ENCODE measurements around the gene TBXAS1. TPM values are rescaled to one million over a fixed set of nuclear protein-coding genes. Genes with fewer than 3 reads are reported as not detected.

Gene TBXAS1
- total and polyA plus RNA-seq, 4 donors = 19.6 to 126 (median 55.2) TPM

DNA sequence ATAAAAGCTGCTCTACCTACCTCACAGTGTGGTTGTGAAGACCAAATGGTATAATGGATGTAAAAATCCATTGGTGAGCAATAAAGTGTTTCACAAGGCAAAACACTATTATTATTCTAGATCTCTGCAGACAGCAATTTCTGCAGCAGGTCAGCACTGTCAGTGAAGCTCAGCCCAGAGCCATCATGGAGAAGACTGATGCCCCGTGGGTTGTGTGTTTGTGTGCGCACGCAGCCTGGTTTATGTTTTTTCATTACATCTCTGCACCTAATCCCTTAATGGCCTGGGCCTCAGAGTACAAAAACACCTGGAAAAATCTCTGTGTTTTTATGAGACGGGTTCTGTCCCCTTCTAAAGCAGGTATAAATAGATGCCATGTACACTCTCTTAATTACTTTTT, 169.5 kb downstream of the TBXAS1 start:
- DNase-seq = no peak
- H3K9me3 ChIP-seq (ENCODE audit: control insufficient read depth in 4 of 4, insufficient read depth in 3 of 4, low read length in 3 of 4) = no peaks in the 10 kb centered on the region
- TF ChIP-seq, protein P1, sequence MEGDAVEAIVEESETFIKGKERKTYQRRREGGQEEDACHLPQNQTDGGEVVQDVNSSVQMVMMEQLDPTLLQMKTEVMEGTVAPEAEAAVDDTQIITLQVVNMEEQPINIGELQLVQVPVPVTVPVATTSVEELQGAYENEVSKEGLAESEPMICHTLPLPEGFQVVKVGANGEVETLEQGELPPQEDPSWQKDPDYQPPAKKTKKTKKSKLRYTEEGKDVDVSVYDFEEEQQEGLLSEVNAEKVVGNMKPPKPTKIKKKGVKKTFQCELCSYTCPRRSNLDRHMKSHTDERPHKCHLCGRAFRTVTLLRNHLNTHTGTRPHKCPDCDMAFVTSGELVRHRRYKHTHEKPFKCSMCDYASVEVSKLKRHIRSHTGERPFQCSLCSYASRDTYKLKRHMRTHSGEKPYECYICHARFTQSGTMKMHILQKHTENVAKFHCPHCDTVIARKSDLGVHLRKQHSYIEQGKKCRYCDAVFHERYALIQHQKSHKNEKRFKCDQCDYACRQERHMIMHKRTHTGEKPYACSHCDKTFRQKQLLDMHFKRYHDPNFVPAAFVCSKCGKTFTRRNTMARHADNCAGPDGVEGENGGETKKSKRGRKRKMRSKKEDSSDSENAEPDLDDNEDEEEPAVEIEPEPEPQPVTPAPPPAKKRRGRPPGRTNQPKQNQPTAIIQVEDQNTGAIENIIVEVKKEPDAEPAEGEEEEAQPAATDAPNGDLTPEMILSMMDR (IDR thresholded peaks at IDR 0.05; ENCODE audit: control extremely low read depth, extremely low read depth) = no peak
- no peaks in the 10 kb centered on the region for H3K36me3 ChIP-seq (ENCODE audit: control insufficient read depth in 4 of 4, insufficient read depth in 4 of 4, low read length in 4 of 4)
- WGBS, 2 donors = 96 to 98% methylated on average over 4 of the region's 4 CpGs
- ATAC-seq (ENCODE audit: insufficient read depth, low FRiP score) = no peak
- H3K27me3 ChIP-seq (ENCODE audit: control insufficient read depth in 3 of 3, insufficient read depth in 3 of 3, low read length in 2 of 3) = no peaks in the 10 kb centered on the region
- no peak overlapping the region for H3K27ac ChIP-seq (ENCODE audit: low read depth in 1 of 2, low read length in 1 of 2)
- H3K4me3 ChIP-seq = no peak overlapping the region
- peaks cover 0 to 23% (median 8%) of the 10 kb centered on the region in 5 donors for H3K4me1 ChIP-seq (ENCODE audit: control insufficient read depth in 5 of 5, insufficient read depth in 5 of 5, low read length in 5 of 5)
- H3K9ac ChIP-seq (ENCODE audit: insufficient read depth in 1 of 2, low read length in 2 of 2) = no peak overlapping the region

DNA sequence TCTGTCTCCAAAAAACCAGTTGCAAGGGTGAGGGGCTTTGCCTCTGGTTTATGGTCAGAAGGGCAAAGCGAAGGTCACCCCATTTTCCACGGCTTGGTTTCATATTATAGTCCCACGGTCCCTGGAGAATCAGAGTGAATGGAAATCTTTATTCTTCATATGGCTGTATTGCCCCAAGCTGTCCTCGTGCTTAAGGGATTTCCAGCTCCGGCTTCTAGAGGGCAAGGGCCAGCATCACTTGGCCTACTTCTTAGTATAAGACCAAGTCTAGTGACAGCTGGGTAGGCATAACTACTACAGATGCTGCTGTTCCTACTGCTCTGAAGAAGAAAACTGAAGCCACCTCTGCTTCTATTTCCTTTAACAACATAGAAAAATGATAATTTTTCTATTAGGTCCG, 170.5 kb downstream of the TBXAS1 start:
- Histone ChIP-seq H3K36me3 (ENCODE audit: control insufficient read depth in 4 of 4, insufficient read depth in 4 of 4, low read length in 4 of 4) (no peaks in the 10 kb centered on the region), H3K4me1 (ENCODE audit: control insufficient read depth in 5 of 5, insufficient read depth in 5 of 5, low read length in 5 of 5) (peaks cover 0 to 19% (median 4%) of the 10 kb centered on the region in 5 donors), H3K4me3 (no peak overlapping the region), H3K9ac (ENCODE audit: insufficient read depth in 1 of 2, low read length in 2 of 2) (no peak overlapping the region), H3K9me3 (ENCODE audit: control insufficient read depth in 4 of 4, insufficient read depth in 3 of 4, low read length in 3 of 4) (no peaks in the 10 kb centered on the region), H3K27ac (ENCODE audit: low read depth in 1 of 2, low read length in 1 of 2) (no peak overlapping the region), H3K27me3 (ENCODE audit: control insufficient read depth in 3 of 3, insufficient read depth in 3 of 3, low read length in 2 of 3) (no peaks in the 10 kb centered on the region)
- DNase-seq (no peak), ATAC-seq (ENCODE audit: insufficient read depth, low FRiP score) (no peak)
- TF ChIP-seq, protein P1 (IDR thresholded peaks at IDR 0.05; ENCODE audit: control extremely low read depth, extremely low read depth) = no peak
- WGBS, 2 donors = 95 to 98% methylated on average over 6 of the region's 6 CpGs

DNA sequence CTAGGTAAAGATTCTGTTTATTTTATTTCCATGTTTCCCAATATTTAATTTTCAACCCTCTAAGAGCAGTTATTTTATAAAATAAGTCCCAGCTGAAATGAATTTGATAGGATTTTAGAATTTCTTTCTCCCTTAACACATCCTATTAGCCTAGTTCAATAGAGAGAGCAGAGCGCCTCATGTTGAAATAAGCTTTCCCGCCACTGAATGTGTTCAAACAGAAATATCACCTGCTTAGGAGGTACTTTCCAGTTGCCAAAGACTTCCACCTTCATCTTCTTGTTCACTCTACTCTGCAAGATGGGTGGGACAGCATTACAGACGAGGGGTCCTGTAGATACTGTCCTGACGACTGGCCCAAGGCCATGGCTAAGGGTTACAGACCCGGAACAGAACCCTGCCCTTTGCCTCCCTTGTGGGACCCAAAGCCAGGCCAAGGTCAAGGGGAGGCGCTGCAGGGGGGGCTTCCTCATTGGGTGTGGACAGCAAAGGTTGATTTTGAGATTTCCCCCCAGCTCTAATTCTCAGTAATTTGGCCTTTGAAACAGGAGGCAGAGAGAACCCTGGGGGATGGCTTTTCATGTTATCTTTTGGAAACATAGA, 171.7 kb downstream of the TBXAS1 start:
- no peak for DNase-seq
- 89 to 92% methylated on average over 6 of the region's 6 CpGs for WGBS, 2 donors
- Histone ChIP-seq H3K4me1 (ENCODE audit: control insufficient read depth in 5 of 5, insufficient read depth in 5 of 5, low read length in 5 of 5) (peaks cover 0 to 7% (median 0%) of the 10 kb centered on the region in 5 donors), H3K27ac (ENCODE audit: low read depth in 1 of 2, low read length in 1 of 2) (no peak overlapping the region), H3K27me3 (ENCODE audit: control insufficient read depth in 3 of 3, insufficient read depth in 3 of 3, low read length in 2 of 3) (no peaks in the 10 kb centered on the region), H3K4me3 (no peak overlapping the region), H3K9ac (ENCODE audit: insufficient read depth in 1 of 2, low read length in 2 of 2) (no peak overlapping the region), H3K36me3 (ENCODE audit: control insufficient read depth in 4 of 4, insufficient read depth in 4 of 4, low read length in 4 of 4) (no peaks in the 10 kb centered on the region), H3K9me3 (ENCODE audit: control insufficient read depth in 4 of 4, insufficient read depth in 3 of 4, low read length in 3 of 4) (no peaks in the 10 kb centered on the region)
- TF ChIP-seq, protein P1 (IDR thresholded peaks at IDR 0.05; ENCODE audit: control extremely low read depth, extremely low read depth) = no peak
- ATAC-seq (ENCODE audit: insufficient read depth, low FRiP score) = no peak

DNA sequence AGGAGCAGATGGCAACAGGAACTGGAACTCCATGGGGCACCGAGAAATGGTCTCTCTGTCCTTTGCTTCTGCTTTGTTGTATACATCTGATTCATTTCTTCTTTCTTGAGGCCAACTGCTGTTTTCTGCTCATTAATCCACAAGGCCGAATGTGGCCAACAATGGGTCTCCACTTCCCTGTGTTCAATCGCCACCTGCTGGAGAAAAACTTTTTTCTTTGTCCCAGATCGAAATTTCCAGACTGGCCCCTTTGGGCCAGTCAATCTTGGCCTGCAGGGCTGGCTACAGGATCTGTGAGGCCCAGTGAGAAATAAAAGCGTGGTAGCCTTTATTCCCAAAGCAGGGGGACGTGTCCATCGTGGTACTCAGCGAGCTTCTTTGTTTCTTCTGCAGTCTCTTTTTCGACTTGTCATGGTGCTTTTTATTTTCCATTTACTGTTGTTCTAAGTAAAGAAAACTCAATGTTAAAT, 174.9 kb downstream of the TBXAS1 start:
- no peaks in the 10 kb centered on the region for H3K9me3 ChIP-seq (ENCODE audit: control insufficient read depth in 4 of 4, insufficient read depth in 3 of 4, low read length in 3 of 4)
- no peak overlapping the region for H3K27ac ChIP-seq (ENCODE audit: low read depth in 1 of 2, low read length in 1 of 2)
- DNase-seq (peak; percentile 41 to 76 (median 71)), ATAC-seq (ENCODE audit: insufficient read depth, low FRiP score) (no peak)
- no peaks in the 10 kb centered on the region for H3K27me3 ChIP-seq (ENCODE audit: control insufficient read depth in 3 of 3, insufficient read depth in 3 of 3, low read length in 2 of 3)
- WGBS, 2 donors = 64 to 69% methylated on average over 9 of the region's 9 CpGs
- H3K9ac ChIP-seq (ENCODE audit: insufficient read depth in 1 of 2, low read length in 2 of 2) = no peak overlapping the region
- TF ChIP-seq, protein P1 (IDR thresholded peaks at IDR 0.05; ENCODE audit: control extremely low read depth, extremely low read depth) = no peak
- H3K4me1 ChIP-seq (ENCODE audit: control insufficient read depth in 5 of 5, insufficient read depth in 5 of 5, low read length in 5 of 5) = no peaks in the 10 kb centered on the region
- H3K4me3 ChIP-seq = no peak overlapping the region
- H3K36me3 ChIP-seq (ENCODE audit: control insufficient read depth in 4 of 4, insufficient read depth in 4 of 4, low read length in 4 of 4) = no peaks in the 10 kb centered on the region
